Right lobe of liver (tissue), 6 donors: Measurements from ENCODE around the gene PRR16. TPM values are rescaled to one million over a fixed set of nuclear protein-coding genes. Genes with fewer than 3 reads are reported as not detected.

ENCODE experiments used
- ATAC-seq, 4 donors: fragments of 200-7000 bp; cut with Tn5 transposase; one replicate each; pipeline ENCODE4 v1.9.1; 2020; ENCODE audit warnings: mild to moderate bottlenecking in 4 of 4, moderate library complexity in 4 of 4
- DNase-seq, 3 donors: peaks; one replicate each; pipeline ENCODE4 v3.0.0-alpha.2; 2020
- H3K27ac ChIP-seq, 3 donors: fragments of 200-600 bp; one replicate each; pipeline ENCODE4 v1.8.0; 2022
- H3K27me3 ChIP-seq, 2 donors: fragments of 200-600 bp; one replicate each; pipeline ENCODE4 v1.8.0; 2022
- H3K36me3 ChIP-seq, 4 donors: fragments of 200-600 bp; sonication (generic) in 1 of 4; one replicate each; pipeline versions ENCODE4 v1.5.1 to v1.8.0; 2017 to 2022; ENCODE audit warnings: control low read depth in 1 of 4
- H3K4me1 ChIP-seq, 4 donors: fragments of 200-600 bp; sonication (generic) in 1 of 4; one replicate each; pipeline versions ENCODE4 v1.5.1 to v1.8.0; 2017 to 2022; ENCODE audit warnings: control low read depth in 1 of 4
- H3K4me3 ChIP-seq, 3 donors: fragments of 200-600 bp; one replicate each; pipeline ENCODE4 v1.8.0; 2022
- H3K9me3 ChIP-seq, 4 donors: fragments of 200-600 bp; sonication (generic) in 1 of 4; one replicate each; pipeline versions ENCODE4 v1.5.1 to v1.8.0; 2017 to 2022; ENCODE audit warnings: control low read depth in 1 of 4
- POLR2A ChIP-seq: fragments of 450-650 bp; IDR thresholded peaks from one replicate; pipeline ENCODE4 v1.6.1; 2017; ENCODE audit warnings: antibody characterized with exemption, mild to moderate bottlenecking
- WGBS: methylation state at CpG from one replicate; pipeline ENCODE4 v1.1.6; 2018; ENCODE audit warnings: low coverage, low lambda C conversion rate; ENCODE audit not compliant: insufficient coverage; ENCODE audit errors: missing lambda C conversion rate; 5-methylcytosine and 5-hydroxymethylcytosine counted together
- intact Hi-C, 2 donors: fragments of 100-400 bp; cut with DNase I; formaldehyde crosslinking; loops; one replicate each; pipeline versions ENCODE4 v1.11.2 to v1.14.1; 2022
- total RNA-seq, 6 experiments: library from RNA; depleted of rRNA in 2 of 6; stranded (reverse); fragments of >200 nt in 2 of 6; fragmentation: NEBNext Ultra II Directional in 3 of 6; extraction: Animal tissue kit (Norgen Biotek cat#: 25700) in 3 of 6; gene quantifications; one replicate each; pipeline versions ENCODE4 v1.1.0 to v1.2.4, GENCODE V29; 2016 to 2023
- TF ChIP-seq, protein P1 (sequence below), 4 donors: fragments of 200-600 bp in 3 of 4; fragments of 450-650 bp in 1 of 4; IDR thresholded peaks; one replicate each; pipeline versions ENCODE4 v1.5.1 to v1.8.0; 2016 to 2022; ENCODE audit warnings: antibody characterized with exemption in 4 of 4, mild to moderate bottlenecking in 2 of 4
- donor health status: DM: no; HTN: yes; CAD: no.
- donor health status: DM: no; HTN: no; CAD: no.
- donor health status: DM: no; HTN: no; CAD: no.
- donor health status: DM: no; HTN: yes; CAD: no.
- donor health status: DM: no; HTN: yes; CAD: no.

The PRR16 gene
- total RNA-seq, 6 experiments from 2014 or later: 0.16 to 1.2 (median 0.39) TPM; not detected in 1

DNA sequence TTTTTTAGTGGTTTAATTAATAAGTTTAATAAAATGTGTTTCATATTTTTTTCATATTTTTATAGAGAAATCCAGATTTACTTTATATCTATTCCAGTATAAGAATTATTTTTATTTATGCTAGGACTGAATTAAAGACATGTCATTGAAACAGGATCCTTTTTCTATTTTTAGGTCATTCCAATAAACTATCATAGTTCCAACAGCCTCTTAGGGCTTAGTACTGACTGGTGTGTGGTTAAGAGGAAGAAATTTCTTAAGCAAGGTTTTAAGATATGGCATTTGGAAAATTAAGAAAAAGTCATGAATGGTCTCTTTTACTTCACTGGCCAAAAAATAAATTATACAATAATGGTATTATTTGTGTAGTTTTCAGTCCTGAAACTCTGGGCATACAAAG lies 31.2 kb upstream of the PRR16 start:
- intact Hi-C loops: no loop called here
- no peaks in the 10 kb centered on the region for H3K4me1 ChIP-seq
- no peaks in the 10 kb centered on the region for H3K27me3 ChIP-seq
- no peak for ATAC-seq
- H3K4me3 ChIP-seq: no peak overlapping the region
- no peaks in the 10 kb centered on the region for H3K9me3 ChIP-seq
- DNase-seq: no peak
- no peaks in the 10 kb centered on the region for H3K36me3 ChIP-seq
- no peak overlapping the region for H3K27ac ChIP-seq
- TF ChIP-seq, protein P1, sequence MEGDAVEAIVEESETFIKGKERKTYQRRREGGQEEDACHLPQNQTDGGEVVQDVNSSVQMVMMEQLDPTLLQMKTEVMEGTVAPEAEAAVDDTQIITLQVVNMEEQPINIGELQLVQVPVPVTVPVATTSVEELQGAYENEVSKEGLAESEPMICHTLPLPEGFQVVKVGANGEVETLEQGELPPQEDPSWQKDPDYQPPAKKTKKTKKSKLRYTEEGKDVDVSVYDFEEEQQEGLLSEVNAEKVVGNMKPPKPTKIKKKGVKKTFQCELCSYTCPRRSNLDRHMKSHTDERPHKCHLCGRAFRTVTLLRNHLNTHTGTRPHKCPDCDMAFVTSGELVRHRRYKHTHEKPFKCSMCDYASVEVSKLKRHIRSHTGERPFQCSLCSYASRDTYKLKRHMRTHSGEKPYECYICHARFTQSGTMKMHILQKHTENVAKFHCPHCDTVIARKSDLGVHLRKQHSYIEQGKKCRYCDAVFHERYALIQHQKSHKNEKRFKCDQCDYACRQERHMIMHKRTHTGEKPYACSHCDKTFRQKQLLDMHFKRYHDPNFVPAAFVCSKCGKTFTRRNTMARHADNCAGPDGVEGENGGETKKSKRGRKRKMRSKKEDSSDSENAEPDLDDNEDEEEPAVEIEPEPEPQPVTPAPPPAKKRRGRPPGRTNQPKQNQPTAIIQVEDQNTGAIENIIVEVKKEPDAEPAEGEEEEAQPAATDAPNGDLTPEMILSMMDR (IDR thresholded peaks at IDR 0.05): no peak
- TF ChIP-seq POLR2A: no peak

DNA sequence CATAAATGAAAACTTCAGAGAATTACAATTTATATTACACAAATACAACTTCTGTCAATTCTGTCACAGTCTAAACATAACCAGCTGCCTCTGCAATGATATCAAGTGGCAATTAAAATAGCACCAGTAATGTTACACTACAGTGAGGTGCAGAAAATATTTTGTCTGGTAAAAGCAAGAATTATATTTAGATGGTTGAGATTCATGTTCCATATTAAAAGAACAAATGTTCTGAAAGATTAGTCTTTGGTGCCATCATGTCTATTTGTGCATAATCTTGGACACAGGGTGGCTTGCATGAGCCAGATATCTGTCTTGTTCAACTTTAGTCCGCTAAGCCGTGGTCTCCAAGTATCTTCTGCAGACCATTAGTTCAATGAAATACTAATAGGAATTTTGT lies 29.0 kb upstream of the PRR16 start:
- H3K27ac ChIP-seq: no peak overlapping the region
- 57% methylated on average over 2 of the region's 2 CpGs for WGBS
- H3K4me1 ChIP-seq: no peaks in the 10 kb centered on the region
- no peaks in the 10 kb centered on the region for H3K36me3 ChIP-seq
- no peak overlapping the region for H3K4me3 ChIP-seq
- no peaks in the 10 kb centered on the region for H3K27me3 ChIP-seq
- no peak for DNase-seq
- TF ChIP-seq POLR2A: no peak
- TF ChIP-seq, protein P1 (IDR thresholded peaks at IDR 0.05): no peak
- intact Hi-C loops: no loop called here
- ATAC-seq: no peak
- no peaks in the 10 kb centered on the region for H3K9me3 ChIP-seq

DNA sequence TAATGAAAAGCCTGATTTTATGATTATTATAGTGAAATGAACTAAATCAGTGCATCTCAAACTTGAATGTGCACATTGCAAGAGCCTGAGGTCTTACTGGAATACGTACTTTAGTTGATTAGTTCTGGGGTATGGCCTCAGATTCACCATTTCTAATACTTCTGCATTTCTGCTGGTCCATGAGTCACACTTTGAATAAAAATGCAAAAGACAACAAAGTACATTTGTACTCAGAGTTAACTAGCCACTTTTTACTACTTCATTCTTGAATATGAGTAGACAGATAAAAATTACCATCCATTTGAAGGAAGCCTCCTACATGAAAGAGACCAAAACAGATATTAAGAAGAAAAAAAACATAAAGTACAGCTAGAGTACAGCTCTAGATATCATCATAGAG lies 27.1 kb upstream of the PRR16 start:
- no peak for DNase-seq
- ATAC-seq: no peak
- H3K27ac ChIP-seq: no peak overlapping the region
- H3K36me3 ChIP-seq: no peaks in the 10 kb centered on the region
- no peaks in the 10 kb centered on the region for H3K4me1 ChIP-seq
- TF ChIP-seq, protein P1 (IDR thresholded peaks at IDR 0.05): no peak
- TF ChIP-seq POLR2A: no peak
- intact Hi-C loops: no loop called here
- H3K27me3 ChIP-seq: no peaks in the 10 kb centered on the region
- WGBS: 30% methylated on average over 1 of the region's 1 CpG
- H3K9me3 ChIP-seq: no peaks in the 10 kb centered on the region
- H3K4me3 ChIP-seq: no peak overlapping the region

DNA sequence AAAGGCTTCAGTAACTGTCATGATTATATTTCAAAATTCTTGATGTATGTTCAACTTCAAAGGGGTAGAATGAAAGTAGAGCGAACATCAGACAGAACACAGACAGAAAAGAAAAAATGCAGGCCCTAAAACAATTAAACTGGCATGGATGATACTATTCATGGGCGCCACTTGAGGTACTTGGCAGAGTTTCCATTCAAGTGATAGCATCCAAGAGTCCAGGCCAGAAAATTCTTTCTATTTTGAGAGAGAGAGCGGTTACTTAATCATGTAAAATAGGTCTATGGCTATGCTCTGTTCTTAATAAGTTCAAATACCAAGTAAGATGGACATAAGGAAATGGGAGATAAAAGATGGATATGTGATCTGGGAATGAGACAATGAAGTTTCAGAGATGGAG lies 21.4 kb upstream of the PRR16 start:
- intact Hi-C loops: no loop called here
- Histone ChIP-seq H3K36me3 (no peaks in the 10 kb centered on the region), H3K27ac (no peak overlapping the region), H3K27me3 (no peaks in the 10 kb centered on the region), H3K4me1 (no peaks in the 10 kb centered on the region), H3K4me3 (no peak overlapping the region), H3K9me3 (no peaks in the 10 kb centered on the region)
- no peak for DNase-seq
- 49% methylated on average over 3 of the region's 3 CpGs for WGBS
- TF ChIP-seq, protein P1 (IDR thresholded peaks at IDR 0.05): no peak
- TF ChIP-seq POLR2A: no peak
- no peak for ATAC-seq

DNA sequence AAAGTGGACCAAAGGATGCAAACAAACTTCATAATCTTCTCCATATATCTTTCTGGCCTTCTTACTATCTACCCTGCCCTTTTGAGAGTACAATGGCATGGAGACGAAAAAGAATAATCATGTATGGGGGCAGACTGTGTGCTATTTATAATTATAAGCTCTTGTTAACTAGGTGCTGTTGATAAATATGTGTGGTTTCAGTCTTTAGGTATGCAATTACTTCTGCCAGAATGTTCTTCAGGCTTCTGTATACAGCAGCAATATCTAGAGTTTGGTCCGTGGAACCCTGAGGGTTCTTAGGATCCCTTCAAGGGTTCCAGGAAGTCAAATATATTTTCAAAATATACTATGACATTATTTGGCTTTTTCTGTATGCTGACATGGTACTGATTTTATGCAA lies 20.5 kb upstream of the PRR16 start:
- H3K36me3 ChIP-seq: no peaks in the 10 kb centered on the region
- intact Hi-C loops: no loop called here
- no peaks in the 10 kb centered on the region for H3K27me3 ChIP-seq
- WGBS: 64% methylated on average over 2 of the region's 2 CpGs
- H3K27ac ChIP-seq: no peak overlapping the region
- H3K4me3 ChIP-seq: no peak overlapping the region
- ATAC-seq (no peak), DNase-seq (no peak)
- no peak for TF ChIP-seq POLR2A
- TF ChIP-seq, protein P1 (IDR thresholded peaks at IDR 0.05): no peak
- H3K9me3 ChIP-seq: no peaks in the 10 kb centered on the region
- no peaks in the 10 kb centered on the region for H3K4me1 ChIP-seq
